H1 (cell line): ENCODE data around the gene PYCARD. TPM values are rescaled to one million over a fixed set of nuclear protein-coding genes. Genes with fewer than 3 reads are reported as not detected.

ENCODE experiments used
- CEBPB ChIP-seq: IDR thresholded peaks from 2 replicates; pipeline ENCODE4 v1.6.1; 2012; ENCODE audit warnings: low read depth, low read length
- CREB1 ChIP-seq: IDR thresholded peaks from 2 replicates; pipeline ENCODE4 v1.6.1; 2012; ENCODE audit warnings: inconsistent platforms
- EP300 ChIP-seq, 2 experiments: IDR thresholded peaks; 1 replicate in 1 of 2; 2 replicates in 1 of 2; pipeline ENCODE4 v1.6.1; 2011 to 2012; ENCODE audit warnings: low read depth in 2 of 2, low read length in 2 of 2, mild to moderate bottlenecking in 2 of 2, borderline replicate concordance in 1 of 2, inconsistent platforms in 1 of 2, moderate library complexity in 1 of 2
- GTF2F1 ChIP-seq: IDR thresholded peaks from 2 replicates; pipeline ENCODE4 v1.6.1; 2012; ENCODE audit warnings: low read depth, low read length, improper control_type of control experiment, borderline replicate concordance
- HDAC6 ChIP-seq: IDR thresholded peaks from one replicate; pipeline ENCODE4 v1.7.1; 2012; ENCODE audit warnings: low read depth, mild to moderate bottlenecking, inconsistent platforms, low read length, moderate library complexity
- JUN ChIP-seq: IDR thresholded peaks from 2 replicates; pipeline ENCODE4 v1.6.1; 2011; ENCODE audit warnings: low read depth, mild to moderate bottlenecking, improper control_type of control experiment, low read length
- KDM1A ChIP-seq: fragments of 200-600, 300-600 bp; sonication (generic); IDR thresholded peaks from 2 replicates; pipeline ENCODE4 v1.7.1; 2016; ENCODE audit warnings: mild to moderate bottlenecking, low read length, borderline replicate concordance
- POLR2A ChIP-seq, 2 experiments: IDR thresholded peaks; 1 replicate in 1 of 2; 2 replicates in 1 of 2; pipeline ENCODE4 v1.6.1; 2011; ENCODE audit warnings: low read depth in 2 of 2, low read length in 2 of 2, mild to moderate bottlenecking in 2 of 2; ENCODE audit errors: control extremely low read depth in 1 of 2
- POLR2AphosphoS5 ChIP-seq: IDR thresholded peaks from 2 replicates; pipeline ENCODE4 v1.6.1; 2011; ENCODE audit warnings: low read depth, low read length
- RAD21 ChIP-seq, 2 experiments: IDR thresholded peaks in 1 of 2; conservative IDR thresholded peaks in 1 of 2; 2 replicates each; pipeline ENCODE4 v1.6.1; 2011; ENCODE audit warnings: low read depth in 2 of 2, low read length in 2 of 2, improper control_type of control experiment in 1 of 2, inconsistent platforms in 1 of 2, mild to moderate bottlenecking in 1 of 2, moderate library complexity in 1 of 2
- SAP30 ChIP-seq: fragments of 300-600 bp; sonication (generic); IDR thresholded peaks from 2 replicates; pipeline ENCODE4 v1.7.1; 2012; ENCODE audit warnings: low read length, moderate library complexity, mild to moderate bottlenecking, inconsistent platforms; ENCODE audit not compliant: insufficient read depth, insufficient replicate concordance
- SIX5 ChIP-seq: IDR thresholded peaks from 2 replicates; pipeline ENCODE4 v1.6.1; 2011; ENCODE audit warnings: mild to moderate bottlenecking, low read depth, low read length
- SP1 ChIP-seq: IDR thresholded peaks from 2 replicates; pipeline ENCODE4 v1.6.1; 2011; ENCODE audit warnings: low read depth, low read length
- SP2 ChIP-seq: IDR thresholded peaks from 2 replicates; pipeline ENCODE4 v1.6.1; 2012; ENCODE audit warnings: mild to moderate bottlenecking, low read length, inconsistent platforms
- SUZ12 ChIP-seq: fragments of 200-600 bp; sonication (generic); IDR thresholded peaks from 2 replicates; pipeline ENCODE4 v1.6.1; 2012; ENCODE audit warnings: mild to moderate bottlenecking, inconsistent platforms, low read length, moderate library complexity, mixed read lengths
- TBP ChIP-seq: IDR thresholded peaks from 2 replicates; pipeline ENCODE4 v1.6.1; 2011; ENCODE audit warnings: low read depth, low read length, improper control_type of control experiment
- polyA plus RNA-seq, 7 experiments: library from polyadenylated mRNA; depleted of rRNA in 3 of 7; stranded (reverse) in 5 of 7; unstranded in 2 of 7; fragments of >200 nt in 5 of 7; fragments of 200-250 nt in 2 of 7; gene quantifications; 1 replicate in 5 of 7; 2 replicates in 1 of 7; 4 replicates in 1 of 7; pipeline versions ENCODE4 v1.2.1 to v1.2.3, GENCODE V29; 2011 to 2013; ENCODE audit warnings: missing spikeins in 2 of 7, mixed read lengths in 2 of 7
- total RNA-seq: library from RNA; stranded (reverse); fragmentation: NEBNext Ultra II Directional; extraction: Animal tissue kit (Norgen Biotek cat#: 25700); gene quantifications from 2 replicates; pipeline ENCODE4 v1.2.1, GENCODE V29; 2021
- TF ChIP-seq, protein P1 (sequence below): IDR thresholded peaks from 2 replicates; pipeline ENCODE4 v1.6.1; 2011; ENCODE audit warnings: low read length, improper control_type of control experiment

Gene PYCARD
- total and polyA plus RNA-seq, 2 of the 8 experiments (the other 6 are each of a cell fraction or from before 2014, with no cell fraction given) = 29.9 to 77.9 TPM

DNA sequence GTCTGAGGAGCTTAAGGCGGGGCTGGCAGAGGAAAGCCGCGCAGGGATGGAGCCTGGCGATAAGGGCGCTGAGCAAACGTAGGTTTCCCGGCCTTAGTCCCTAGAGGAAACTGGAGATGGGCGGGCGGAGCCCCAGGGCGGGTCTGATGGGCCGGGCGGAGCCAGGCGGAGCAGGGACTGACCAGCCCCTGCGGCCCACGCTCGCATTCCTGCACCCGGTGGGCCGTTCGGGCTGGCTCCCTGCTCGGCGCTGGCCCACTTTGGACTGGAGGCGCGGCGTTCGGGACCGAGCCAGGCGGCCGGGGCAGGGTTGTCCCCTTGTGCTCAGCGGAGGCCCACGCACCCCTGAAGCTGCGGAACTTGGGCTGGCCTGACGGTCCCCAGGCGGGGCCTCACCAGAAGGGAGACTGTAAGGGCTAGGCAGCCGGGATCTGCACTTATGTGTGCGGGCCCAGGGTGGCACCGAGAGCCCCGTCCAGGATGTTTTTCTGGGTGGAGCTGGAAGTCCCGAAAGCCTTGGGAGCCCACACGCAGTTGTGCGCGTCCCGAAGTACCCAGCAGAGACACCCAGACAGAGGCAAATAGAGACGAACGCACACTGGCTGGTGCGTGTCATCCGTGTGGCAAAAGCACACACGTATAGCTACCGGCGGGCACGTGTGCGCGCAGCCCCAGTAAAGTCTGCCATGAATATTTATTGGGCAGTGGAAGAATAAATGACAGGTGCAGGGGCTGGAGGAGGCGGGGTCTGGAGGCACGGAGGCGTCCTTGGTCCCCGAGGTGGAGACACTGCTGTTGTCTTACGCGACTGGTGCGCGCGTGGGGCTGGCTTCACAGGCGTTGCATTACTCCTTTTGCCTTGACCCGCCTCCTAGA lies 13.0 kb upstream of the PYCARD start (continued):
- TF ChIP-seq JUN (no peak), HDAC6 (no peak), CREB1 (no peak), TBP (peak; percentile 33; the same call in 1 of the 2 replicates), SP1 (no peak; the same call in 1 of the 2 replicates), GTF2F1 (no peak), SUZ12 (no peak), KDM1A (no peak), SIX5 (no peak), SAP30 (no peak), EP300 (IDR thresholded peaks at IDR 0.05; ENCODE audit: borderline replicate concordance in 1 of 2, low read depth in 2 of 2, low read length in 2 of 2) (no peak), CEBPB (no peak), RAD21 (IDR thresholded peaks at IDR 0.05 in 1 of 2, conservative IDR thresholded peaks at IDR 0.05 in 1 of 2; ENCODE audit: low read depth in 2 of 2, low read length in 2 of 2) (no peak; a peak in 1 of 4 replicates), POLR2AphosphoS5 (no peak), POLR2A (IDR thresholded peaks at IDR 0.05; ENCODE audit: control extremely low read depth in 1 of 2, low read depth in 2 of 2, low read length in 2 of 2) (no peak), SP2 (no peak)
- TF ChIP-seq, protein P1, sequence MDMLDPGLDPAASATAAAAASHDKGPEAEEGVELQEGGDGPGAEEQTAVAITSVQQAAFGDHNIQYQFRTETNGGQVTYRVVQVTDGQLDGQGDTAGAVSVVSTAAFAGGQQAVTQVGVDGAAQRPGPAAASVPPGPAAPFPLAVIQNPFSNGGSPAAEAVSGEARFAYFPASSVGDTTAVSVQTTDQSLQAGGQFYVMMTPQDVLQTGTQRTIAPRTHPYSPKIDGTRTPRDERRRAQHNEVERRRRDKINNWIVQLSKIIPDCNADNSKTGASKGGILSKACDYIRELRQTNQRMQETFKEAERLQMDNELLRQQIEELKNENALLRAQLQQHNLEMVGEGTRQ = no peak
